ENCODE results near the gene ZKSCAN8.

GRCh38 chr6:28207510-28208110, 65.9 kb downstream of the ZKSCAN8 start:
- TF ChIP-seq, protein P1, sequence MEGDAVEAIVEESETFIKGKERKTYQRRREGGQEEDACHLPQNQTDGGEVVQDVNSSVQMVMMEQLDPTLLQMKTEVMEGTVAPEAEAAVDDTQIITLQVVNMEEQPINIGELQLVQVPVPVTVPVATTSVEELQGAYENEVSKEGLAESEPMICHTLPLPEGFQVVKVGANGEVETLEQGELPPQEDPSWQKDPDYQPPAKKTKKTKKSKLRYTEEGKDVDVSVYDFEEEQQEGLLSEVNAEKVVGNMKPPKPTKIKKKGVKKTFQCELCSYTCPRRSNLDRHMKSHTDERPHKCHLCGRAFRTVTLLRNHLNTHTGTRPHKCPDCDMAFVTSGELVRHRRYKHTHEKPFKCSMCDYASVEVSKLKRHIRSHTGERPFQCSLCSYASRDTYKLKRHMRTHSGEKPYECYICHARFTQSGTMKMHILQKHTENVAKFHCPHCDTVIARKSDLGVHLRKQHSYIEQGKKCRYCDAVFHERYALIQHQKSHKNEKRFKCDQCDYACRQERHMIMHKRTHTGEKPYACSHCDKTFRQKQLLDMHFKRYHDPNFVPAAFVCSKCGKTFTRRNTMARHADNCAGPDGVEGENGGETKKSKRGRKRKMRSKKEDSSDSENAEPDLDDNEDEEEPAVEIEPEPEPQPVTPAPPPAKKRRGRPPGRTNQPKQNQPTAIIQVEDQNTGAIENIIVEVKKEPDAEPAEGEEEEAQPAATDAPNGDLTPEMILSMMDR (IDR thresholded peaks at IDR 0.05) = no peak
- TF ChIP-seq POLR2AphosphoS5 (IDR thresholded peaks at IDR 0.05) = no peak

All from suprapubic skin (tissue), 3 donors.